CD4-positive, alpha-beta T cell treated with Interferon gamma for 1 hour (primary cell): ENCODE measurements around the gene TFF3.

Experiments used
- DNase-seq: peaks from one replicate; pipeline ENCODE4 v3.0.0-alpha.2; 2020

The TFF3 gene

DNA sequence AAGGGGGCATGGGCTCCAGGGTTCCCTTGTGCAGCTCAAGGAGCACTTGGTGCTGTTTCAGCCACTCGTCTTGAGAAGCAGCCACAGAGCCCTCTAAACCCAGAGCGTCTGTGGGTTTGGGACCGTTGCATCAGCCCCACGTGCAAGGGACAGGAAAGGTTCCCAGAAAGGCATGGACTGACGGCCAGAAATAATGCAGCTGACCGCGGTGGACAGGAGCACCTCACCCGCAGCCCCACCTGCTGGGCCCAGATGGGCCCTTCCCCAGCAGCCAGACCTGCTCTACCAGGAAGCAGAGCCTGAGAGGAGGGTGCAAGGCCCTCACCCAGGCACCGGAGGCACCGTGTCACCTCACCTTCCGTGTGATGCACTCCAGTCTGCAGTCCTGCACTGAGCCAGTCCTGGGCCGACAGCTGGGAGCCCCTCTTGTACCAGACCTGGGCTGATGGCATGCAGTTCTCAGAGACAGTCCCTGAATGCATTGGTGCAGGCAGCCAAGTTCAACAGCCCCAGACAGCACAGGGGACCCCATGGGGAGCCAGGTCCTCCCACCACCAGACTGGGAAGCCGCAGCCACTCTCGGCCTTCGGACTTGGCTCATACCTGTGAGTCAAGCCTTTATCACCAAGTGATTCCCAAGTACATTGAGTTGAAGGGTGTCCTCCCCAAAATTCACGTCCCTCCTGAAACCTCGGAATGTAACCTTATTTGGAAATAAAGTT is 4.8 kb upstream of the TFF3 start:
- no peak for DNase-seq

DNA sequence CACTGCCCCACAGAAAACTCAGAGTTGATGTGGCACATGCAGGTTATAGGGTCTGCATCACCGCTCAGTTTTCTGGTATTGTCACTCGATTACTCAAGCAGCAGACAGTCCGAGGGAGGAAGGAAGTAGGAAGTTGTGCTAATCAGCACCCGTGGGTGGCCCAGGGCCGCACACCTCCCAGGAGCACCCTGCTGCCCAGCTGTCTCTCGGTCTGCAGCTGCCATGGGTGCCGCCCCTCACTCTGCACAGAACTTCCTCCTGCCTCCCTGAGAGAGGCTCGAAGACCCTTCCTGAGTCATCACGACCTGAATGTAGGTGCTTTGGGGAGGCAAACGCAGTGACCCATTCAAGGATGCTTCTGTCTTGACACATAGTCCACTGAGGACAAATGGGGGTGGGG is 4.2 kb upstream of the TFF3 start:
- no peak for DNase-seq

DNA sequence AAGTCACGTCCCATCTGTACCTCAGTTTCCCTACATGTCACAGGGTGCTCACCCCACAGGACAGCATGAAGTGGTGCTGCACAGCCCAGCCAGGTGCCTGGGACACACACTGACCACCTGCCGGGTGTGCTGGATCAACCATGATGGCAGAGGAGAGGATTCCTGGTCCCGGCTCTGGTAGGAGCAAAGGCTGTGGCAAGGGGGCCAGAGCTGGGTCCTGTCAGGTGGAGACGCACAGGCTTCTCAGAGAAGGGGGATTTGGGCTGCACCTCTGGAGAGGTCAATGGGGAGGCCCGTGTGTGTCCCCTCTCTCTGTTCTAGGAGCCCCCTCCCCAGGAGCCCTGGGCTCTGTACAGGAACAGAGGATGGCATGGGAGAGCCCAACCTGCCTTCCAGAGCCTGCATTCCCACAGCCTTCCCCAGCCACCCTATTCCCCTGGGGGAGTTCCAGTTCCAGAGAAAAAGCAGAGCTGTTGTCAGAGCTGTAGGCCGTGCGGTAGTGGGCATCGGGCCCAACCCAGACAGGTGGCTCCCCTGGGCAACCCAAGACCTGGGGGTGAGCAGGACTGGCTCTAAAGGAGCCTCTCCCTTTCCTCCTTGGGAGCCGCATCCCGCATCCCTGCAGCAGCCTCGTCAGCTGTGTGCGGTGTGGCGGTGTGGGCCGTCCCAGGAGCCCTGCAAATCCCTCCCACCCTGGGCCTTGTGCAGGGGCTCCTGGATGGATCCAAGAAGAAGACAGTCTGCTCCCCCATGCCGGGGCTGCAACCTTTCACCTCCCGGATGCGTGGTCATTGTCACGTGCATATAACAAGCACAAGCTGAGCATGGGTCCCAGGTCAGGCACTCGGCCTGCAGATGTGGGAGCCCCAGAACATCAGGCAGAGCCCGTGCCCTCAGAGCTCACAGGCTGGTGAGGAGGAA is 2.9 kb upstream of the TFF3 start:
- no peak for DNase-seq

DNA sequence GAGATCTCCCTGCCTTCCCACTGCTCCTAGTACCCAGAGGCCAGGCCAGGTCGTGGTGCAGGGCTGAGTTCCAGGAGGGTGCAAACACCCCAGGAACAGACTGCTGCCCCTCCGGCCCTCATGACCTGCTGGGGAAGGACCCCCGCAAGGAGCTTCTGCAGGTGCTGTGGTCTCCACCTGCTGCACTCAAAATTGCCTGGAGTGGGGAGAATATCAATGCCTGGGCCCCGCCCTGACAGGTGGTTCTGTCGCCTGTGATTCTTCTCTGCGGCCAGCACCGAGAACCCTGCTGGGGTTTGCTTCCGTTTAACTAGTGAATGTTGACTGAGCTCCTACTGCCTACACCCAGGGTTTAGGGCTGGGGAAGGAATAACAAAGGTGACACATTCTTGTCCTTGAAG is 2.1 kb upstream of the TFF3 start:
- no peak for DNase-seq

DNA sequence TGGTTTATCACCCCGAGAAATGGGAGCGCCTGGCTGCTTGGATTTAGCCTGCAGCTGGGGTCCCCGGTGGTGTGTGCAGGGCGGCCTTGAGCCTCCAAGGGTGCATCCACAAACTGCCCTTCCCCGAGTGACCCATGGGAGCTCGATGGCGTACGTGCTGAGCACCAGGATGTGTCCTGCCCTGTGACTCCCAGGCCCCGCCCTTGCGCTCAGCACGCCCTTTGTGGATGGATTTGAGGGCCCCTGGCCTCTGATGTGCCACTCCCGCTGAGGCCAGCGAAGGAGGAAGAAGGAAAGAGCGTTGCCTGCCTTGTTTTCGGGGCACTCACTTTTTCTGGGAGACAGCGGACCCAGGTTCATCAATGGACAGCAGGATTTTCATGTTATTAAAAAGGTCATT is 1.7 kb upstream of the TFF3 start:
- no peak for DNase-seq

DNA sequence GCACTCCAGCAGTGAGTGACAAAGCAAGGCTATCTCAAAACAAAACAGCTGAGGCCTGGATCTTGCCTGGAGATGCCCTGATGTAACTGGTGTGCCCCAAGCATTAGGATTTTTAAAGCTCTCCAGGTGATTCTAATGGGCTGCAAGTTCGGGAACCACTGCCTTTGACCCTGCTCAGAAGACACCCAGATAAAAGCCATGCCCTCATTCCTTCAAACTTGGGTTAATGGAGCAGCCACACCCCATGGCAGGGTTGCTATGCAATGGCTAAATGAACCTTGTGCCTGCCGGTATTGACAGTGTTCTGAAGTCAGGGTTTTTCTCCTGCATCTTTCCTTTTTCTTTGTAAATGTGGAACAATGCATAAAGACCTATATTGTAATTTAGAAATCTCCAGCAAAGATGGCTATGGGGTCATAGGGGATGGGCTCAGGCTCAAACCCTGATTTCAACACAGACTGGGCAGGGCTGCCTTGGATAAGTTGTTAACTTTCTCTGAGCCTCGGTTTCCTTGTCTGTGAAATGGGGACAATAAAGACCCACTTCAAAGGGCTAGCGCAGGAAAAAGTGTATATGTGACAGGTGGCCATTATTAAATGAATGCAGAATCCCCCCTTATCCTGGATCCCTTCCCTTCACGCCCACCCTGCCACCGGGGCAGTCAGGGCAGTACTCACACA is 453 bp downstream of the TFF3 start:
- no peak for DNase-seq

DNA sequence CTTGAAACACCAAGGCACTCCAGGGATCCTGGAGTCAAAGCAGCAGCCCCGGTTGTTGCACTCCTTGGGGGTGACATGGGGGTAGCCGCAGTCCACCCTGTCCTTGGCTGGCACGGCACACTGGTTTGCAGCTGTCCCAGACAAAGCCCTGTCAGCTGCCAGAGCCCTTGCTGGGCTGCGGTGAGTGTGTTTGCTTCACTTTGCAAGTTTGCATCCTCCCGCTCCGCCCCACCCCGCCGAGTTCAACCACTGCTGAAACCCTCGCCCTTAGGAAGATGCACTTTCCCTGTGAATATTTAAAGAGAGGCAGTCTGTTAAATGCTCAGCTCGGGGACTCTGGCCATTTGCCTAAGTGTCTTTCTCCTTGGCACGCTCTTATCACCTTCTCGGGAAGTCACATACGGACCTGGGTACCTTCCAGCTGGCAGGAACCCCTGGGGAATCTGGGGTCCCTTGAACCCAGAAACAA is 1.7 kb downstream of the TFF3 start:
- DNase-seq, result no peak

DNA sequence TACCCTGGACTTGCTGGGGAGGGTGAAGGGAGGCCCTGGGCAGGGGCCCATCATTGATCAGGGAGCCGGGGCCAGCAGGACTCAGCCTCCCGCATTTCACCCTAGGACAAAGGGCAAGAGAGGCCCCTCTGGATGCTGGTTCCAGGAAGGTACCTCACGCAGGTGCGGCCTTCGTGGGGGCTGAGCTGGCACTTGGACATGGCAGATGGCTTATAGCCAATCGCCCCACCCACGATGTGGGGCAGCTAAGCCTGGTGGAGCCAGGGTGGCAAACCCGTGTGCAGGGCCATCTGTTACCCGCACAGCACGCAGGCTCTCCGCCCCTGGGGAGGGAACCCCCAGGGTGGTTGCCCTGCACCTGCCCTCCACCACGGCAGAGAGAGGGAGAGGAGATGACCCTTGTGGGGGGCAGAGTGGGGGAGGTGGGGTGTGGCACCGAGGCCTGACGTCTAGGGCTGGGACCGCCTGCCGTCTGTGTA is 2.5 kb downstream of the TFF3 start:
- no peak for DNase-seq

DNA sequence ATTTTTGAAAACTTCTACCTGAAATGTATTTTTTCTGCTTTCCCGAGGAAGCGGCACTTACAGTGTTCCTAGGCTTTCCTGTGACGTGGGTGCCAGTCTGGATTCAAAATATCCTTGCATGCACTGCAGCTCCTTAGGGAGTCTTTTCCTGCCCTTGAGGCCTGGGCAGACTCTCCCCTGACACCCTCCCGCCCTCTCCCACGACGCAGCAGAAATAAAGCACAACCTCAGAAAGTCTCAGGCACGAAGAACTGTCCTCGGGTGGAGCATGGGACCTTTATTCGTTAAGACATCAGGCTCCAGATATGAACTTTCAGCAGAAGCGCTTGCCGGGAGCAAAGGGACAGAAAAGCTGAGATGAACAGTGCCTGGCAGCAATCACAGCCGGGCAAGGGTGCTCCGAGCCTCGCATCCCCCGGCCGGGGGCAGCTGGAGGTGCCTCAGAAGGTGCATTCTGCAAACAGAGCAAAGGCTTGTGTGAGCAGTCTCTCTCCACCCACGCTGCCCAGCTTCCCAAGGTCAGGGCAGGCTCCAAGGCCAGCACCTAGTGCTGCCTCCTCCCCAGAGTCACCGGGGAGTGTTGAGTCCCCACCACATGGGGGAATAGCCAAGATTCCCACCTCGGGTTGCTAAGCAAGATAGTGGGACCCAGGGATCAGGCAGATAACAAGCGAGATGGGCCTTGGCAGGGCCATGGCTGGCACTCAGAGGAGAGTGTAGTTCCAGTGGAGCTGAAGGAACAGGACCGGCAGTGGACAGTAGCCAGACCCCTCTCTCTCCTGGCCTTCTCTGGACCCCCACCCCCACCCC is 3.2 kb downstream of the TFF3 start:
- no peak for DNase-seq

DNA sequence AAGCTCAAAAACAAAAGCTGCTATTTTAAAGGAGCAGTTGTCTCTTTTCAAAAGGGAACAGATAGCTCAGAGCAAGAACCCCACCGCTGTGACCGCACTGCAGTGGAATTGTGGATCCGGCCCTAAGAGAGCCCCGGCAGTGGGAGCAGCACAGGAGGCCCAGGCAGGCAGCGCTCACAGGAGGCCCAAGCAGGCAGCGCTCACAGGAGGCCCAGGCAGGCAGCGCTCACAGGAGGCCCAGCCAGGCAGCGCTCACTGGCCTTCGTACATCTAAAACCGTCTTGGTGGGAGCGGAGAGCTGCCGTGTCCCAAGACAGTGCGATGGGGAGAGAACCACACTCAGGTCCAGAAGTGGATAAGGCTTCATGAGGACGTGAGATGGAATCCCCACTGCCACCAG is 4.0 kb downstream of the TFF3 start:
- no peak for DNase-seq

DNA sequence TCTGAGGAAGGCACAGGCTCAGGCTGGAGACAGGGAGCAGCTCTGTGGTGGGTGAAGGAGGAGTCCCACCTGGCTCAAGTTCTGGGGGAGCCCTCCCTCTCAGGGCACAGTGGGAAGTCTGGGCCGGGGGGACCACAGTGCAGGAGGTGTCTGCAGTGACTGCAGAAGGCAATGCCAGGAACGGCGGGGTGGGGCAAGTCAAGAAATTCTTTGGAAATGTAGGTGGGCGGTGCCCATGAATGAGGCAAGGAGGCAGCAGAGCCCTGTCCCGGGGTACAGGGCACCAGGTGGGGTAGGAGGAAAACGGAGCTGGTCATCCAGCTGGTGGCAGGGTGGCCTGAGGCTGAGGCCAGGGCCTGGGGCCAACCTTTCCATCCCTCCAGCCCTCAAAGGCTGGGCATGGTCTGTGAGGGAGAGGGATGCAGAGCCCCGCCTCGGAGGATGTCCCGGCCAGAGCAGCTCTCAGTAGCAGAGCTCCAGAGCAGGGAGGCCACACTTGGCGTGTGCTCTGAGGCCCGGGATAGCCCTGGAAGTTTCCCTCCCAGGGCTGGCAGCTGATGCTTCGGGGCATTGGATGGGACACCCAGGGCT is 4.7 kb downstream of the TFF3 start:
- no peak for DNase-seq

DNA sequence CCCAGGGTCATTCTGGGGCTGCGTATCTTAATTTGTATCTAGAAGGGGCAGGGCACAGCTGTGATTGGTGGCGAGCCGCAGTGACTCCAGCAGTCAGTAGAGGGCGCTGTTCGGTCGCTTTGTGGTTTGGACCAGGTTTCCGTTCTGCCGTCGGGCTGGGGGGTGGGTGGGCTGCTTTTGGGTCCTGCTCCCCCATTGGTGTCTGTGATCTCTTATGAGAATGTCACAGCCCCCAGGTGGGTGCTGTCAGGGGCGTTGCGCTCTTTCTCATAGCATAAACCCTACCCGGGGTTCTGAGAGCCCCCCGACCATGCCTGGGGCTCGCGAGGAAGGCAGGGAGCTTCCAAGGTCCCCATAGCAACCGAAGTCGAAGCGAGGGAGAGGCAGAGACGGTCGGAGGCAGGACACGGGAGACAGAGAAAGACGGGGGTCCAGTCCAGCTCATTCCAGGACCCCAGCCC is 5.4 kb downstream of the TFF3 start:
- peak; percentile 53 for DNase-seq

DNA sequence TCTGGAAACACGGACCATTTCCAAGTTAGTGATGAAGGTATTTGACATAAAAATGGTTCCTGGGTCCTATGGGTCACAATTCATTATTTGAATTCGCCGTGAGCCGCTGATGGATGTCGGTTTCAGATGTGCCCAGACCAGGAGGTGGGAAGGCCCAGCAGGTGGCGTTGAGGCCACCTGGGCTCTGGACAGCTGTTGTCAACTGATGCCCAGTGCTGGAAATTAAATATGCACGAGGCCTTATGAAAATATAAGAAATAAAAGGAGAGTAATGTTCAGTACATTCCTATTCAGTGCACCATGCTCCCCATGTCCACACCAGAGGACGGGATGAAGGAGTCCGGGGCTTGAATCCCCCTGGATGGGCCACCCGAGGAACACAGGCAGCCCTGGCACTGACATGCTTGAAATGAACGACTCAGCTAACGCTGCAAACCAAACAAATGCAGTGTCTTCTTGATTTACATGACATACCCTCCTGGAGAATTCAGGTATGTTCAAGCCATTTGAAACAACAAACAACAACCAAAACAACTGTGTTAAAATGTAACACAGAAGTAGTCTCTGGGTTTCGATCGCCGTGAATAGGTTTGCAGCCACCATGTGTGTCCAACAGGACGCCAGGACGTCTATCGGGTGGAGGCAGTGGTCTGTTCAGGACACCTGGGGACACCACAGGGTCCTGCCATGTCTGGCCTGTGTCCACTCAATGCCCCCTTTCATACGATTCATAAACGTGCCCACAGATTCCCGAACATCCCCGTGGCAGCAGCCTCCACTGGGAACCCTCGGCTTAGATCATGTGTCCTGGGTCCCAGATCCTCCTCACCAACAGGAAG is 6.1 kb downstream of the TFF3 start:
- DNase-seq, result no peak

DNA sequence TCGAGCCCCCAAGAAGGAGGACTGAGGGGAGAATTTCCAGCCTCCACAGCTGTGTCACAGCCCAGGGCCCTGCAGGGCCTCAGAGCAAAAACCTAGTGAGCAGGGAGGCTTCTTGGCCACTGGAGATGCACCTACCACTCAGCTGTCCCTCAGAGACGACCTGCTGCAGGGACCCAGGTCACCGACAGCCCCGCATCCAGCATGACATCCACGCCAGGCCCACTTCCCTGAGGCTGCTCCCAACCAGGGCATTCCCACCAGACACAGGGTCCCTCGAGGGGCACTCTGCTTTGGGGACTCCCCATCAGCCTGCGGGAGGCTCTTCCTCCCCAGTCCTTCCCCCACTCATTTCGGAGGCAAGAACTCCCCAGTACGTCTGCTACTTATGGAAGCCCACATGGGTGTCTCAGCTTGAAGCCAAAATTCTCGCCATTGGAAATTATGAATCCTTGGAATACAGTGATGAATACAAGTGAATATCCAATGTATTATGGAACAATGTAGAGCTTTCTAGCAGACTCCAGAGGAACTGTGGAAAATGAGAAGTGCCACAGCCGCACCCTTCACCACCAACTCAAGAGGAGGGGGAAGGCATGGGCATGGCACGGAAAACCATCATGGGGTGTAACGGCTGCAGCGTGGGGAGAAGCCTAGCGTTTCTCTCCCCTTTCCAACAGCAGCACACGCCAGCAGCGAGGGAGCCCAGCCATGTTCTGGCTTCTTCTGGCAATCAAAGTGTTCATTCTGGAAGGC is 6.9 kb downstream of the TFF3 start:
- no peak for DNase-seq

DNA sequence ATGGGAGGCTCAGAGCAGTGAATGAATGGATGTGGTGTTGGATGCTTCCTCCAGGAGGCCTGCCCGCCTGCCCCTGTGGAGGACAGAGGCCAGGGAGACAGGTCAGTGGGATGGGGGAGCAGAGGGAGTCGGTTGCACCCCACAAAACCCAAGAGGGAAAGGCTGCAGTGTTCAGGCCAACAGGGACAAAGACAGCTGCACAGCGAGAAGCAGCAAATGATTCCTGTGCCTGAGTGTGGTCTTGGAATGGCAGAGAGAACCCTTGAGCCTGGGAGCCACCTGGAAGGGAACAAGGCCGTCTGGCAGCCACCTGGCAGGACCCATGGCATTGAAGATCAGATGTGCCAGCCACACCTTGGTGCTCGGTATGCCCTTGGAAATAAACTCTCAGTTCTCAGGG is 8.1 kb downstream of the TFF3 start:
- no peak for DNase-seq

DNA sequence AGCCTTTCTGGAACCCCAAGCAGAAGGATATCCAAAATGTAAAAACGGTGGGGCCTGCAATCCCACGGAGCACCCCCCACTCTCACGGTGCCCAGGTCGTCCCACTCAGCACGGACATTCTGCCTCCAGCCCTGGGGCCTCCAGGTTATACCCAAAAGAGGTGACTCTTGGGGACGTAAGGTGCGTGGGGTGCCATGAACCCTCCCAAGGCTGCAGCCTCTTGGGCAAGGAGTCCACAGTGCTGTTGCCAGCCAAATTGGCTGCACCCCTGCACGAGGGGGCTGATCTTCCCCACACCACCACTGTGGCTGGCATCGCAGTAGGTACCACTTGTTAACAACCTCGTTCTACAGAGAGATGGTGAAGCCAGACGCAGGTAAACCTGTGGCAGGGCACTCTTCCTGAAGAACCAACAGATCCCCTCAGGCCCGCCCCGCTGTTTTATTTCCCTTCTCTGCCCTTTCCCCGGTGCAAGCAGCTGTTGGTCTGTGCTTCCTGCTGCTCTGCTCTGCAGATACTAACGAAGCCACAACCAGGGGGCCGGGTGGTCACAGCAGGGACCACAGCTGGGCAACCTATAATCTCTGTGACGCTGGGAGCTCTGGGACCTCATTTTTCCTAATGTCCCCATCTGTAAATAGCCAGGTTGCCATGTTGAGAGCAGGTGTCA is 8.7 kb downstream of the TFF3 start:
- no peak for DNase-seq

DNA sequence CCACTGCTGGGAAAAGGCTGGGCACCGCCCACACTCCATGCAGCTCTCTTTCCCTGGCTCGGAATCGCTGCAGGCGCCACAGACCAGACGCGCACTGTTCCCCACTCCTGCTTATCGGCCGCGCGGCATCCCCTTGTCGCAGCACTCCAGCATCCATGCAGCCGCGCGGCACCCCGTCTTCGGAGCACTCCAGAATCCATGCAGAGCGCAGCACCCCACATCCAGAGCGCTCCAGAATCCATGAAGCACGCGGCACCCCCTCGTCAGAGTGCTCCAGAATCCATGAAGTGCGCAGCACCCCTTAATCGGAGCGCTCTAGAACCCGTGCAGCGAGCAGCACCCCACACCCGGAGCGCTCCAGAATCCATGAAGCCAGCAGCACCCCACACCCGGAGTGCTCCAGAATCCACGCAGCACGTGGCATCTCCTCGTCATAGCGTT is 9.5 kb downstream of the TFF3 start:
- no peak for DNase-seq

DNA sequence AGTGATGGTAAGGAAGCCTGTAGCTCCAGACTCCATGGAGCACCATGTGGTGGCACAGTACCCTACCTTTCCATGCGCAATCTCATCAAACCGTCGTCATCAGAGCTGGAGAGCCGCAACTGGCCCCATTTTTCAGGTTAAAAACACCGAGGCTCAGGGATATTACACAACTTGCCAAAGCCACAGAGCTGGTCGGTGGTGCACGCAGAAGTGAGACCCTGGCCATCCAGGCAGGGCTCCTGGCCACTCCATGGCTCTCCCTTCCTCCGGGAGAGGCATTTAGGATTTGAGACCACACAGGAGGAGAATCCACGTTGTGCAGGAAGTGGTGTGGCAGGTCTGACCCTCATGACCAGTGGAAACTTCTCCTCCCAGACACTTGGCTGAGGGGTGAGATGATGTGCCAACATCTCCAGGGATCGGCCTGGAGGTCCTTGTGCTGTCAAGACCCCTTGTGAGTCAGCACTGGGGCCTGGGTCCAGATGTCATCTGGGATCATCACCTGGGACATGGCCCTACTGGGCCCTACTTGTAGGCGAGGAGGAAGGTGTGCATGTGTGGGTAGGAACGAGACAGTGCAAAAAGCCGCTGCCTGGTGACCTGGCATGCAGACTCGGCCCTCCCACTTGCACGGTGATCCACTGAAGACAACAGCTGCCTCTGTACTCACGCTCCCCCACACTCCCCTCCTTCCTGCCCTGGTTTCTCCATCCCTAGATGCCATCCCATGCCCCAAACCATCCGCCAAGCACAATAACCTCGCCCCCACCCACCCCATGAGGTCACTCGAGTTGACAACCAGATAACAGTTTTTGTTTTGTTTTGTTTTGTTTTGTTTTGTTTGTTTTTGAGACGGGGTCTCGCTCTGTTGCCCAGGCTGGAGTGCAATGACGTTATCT is 10.4 kb downstream of the TFF3 start:
- no peak for DNase-seq

DNA sequence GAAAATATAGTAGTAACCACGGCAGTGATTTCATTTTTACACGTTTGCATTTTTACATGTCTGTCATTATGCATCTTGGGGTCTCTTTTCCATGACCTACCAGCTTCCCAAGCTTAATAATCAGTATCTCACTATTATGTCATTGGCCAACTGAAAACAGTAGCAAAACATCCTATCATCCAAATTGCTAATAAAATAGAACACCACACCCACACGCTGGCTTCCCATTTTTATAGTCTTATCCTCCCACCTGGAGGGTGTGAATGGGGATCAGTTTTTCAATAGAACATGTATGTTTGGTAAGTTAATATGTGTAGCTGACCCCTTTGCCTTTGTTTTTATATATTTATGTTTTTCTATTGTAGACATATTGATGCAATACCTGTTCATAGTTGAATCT is 11.8 kb downstream of the TFF3 start:
- no peak for DNase-seq
